HG02642 (cell line): Measurements from ENCODE around the gene CDY1.
"Not testable (repeated sequence)": the region's sequence is repeated elsewhere in the genome, so short reads cannot be mapped to it uniquely, and the experiment has no call there.

Experiments
- ATAC-seq: cut with Tn5 transposase; IDR thresholded peaks from one replicate; pipeline ENCODE4 v1.9.1; 2021; ENCODE audit warnings: mild to moderate bottlenecking; ENCODE audit not compliant: unreplicated experiment, poor library complexity

Gene CDY1, protein sequence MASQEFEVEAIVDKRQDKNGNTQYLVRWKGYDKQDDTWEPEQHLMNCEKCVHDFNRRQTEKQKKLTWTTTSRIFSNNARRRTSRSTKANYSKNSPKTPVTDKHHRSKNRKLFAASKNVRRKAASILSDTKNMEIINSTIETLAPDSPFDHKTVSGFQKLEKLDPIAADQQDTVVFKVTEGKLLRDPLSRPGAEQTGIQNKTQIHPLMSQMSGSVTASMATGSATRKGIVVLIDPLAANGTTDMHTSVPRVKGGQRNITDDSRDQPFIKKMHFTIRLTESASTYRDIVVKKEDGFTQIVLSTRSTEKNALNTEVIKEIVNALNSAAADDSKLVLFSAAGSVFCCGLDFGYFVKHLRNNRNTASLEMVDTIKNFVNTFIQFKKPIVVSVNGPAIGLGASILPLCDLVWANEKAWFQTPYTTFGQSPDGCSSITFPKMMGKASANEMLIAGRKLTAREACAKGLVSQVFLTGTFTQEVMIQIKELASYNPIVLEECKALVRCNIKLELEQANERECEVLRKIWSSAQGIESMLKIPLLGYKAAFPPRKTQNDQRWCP

DNA sequence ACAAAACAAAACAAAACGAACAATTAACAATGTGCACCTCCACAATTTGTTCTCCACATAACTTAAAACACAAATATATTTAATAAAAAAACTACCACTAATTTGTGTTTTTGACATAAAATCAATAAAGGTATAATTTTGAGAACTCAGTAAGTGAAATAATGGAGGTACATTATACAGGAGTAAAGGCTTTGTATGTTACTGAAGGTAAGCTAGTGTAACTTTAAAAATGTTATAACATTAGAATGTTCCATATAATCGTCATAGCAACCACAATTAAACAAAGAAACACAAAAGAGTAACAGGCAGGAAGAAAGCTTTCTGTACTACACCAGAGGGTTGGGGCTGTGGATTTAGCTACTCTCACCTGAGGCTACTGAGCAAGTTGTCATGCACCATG is at the start of gene CDY1:
Gene CDY1, plus strand, starts transcription at position 301 of the 400 bp plus-strand sequence. CDS start 326 bp downstream, outside the sequence.
- ATAC-seq = not testable (repeated sequence)

GRCh38 chrY:25593336-25593735 is 28.6 kb upstream of the CDY1 start:
- not testable (repeated sequence) for ATAC-seq

DNA sequence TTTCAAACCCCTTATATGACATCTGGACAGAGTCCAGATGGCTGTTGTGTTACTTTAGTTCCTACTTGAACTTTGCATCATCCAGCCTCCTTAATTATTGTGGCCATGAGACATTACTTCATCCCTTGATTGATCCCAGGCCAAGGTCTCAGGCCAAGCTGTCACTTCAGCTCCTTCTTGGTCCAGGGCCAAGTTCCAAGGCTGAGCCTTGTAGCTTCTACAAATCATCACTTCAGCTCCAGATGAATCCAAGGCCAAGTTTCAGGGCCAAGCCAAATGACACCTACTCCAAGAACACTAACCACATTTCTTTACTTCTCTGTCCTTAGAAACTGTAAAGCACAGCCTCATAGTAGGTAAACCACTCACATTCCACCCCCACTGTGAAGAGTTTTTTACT is 1.7 kb upstream of the CDY1 start:
- ATAC-seq = not testable (repeated sequence)

- not testable (repeated sequence) for ATAC-seq
These were observed 4.6 kb downstream of the CDY1 start for GRCh38 chrY:25626524-25626923.

DNA sequence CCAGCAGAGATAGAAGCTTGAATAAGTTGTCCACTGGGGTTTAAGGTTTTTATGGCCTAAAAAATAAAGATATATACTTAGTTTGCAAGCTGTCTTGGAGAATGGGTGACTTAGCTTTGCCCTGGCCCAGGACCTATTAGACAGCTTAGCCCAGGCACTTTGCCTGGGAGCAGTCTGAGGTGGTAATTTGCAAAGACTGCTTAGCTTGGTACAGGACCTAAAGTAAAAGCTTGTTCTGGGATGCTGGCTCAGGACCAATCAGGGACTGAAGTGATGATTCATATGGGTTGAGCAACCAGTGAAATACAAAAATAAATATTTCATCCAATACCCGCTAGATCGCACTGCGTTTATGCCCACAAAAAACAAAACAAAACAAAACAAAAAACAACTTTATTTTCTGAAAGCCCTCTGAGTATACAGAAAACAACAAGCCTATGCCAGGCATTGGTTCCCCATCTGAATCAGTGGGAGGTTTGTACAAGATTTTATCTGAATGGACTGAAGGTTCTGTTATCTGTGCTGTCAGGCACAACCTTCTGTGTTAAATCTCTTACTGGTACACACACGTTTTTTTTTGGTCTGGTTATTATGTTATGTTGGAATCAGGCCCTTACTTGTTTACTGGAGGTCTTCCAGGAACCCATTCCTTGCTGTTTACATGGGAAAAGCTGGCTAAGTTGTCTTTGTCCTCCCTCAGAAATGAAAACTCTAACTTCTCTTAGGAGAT is 8.6 kb downstream of the CDY1 start:
- ATAC-seq = not testable (repeated sequence)

GRCh38 chrY:25639852-25640251 is 17.9 kb downstream of the CDY1 start:
- ATAC-seq = not testable (repeated sequence)

DNA sequence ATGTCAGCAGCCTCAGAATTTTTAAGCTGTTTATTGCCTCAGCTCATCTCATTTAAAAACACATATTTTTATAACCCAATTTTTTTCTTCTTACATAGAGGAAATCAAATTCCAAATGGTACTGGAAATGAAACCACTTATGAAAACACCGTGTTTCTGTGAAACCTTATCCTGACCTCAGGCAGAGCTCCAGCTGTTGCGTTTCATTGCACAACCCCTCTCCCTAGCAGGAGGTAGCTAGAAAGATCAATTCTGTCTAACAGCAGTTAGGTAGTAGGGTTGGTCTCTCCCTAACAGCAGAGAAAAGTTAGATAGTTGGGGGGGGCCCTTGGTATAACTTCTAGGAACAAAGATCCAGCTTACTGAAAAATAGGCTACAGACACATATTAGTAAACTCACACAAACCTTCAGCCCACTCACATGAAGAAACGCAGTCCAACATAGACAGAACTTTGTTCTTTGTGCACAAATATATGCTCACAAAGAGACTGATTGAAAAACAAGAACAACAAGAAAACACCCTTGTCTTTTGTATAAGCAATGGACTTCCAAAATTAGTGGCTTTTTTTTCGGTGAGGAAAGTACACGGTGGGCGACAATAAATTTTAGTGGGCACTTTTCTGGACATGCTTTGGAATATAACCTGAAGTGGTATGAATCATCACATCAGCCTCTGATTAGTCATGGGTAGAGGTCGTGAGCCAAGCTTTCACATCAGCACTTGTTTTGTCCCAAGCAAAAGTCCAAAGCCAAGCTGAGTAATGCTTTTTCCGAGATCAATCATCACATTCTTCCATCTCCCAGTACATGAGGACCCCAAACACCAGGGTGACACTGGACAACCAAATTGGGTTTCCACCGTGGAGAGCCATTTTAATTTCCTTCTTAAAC is 21.4 kb downstream of the CDY1 start:
- not testable (repeated sequence) for ATAC-seq
